ENCODE measurements around the gene MGAT4C.

Gene MGAT4C

GRCh38 chr12:86018361-86018760 is 237.8 kb downstream of the MGAT4C start:
- no peak overlapping the region for H3K4me3 ChIP-seq (ENCODE audit: low read depth, low read length)
- DNase-seq (ENCODE audit: low read depth), result no peak
- no peak for TF ChIP-seq CTCF (IDR thresholded peaks at IDR 0.05; ENCODE audit: control insufficient read depth, extremely low read depth, insufficient read depth)

- no peak overlapping the region for H3K4me3 ChIP-seq (ENCODE audit: low read depth, low read length)
- no peak for DNase-seq (ENCODE audit: low read depth)
These were observed 241.2 kb downstream of the MGAT4C start for GRCh38 chr12:86015026-86015425.

GRCh38 chr12:86006727-86007126 is 249.5 kb downstream of the MGAT4C start:
- DNase-seq (ENCODE audit: low read depth), result no peak
- no peak for TF ChIP-seq CTCF (IDR thresholded peaks at IDR 0.05; ENCODE audit: control insufficient read depth, extremely low read depth, insufficient read depth)
- H3K4me3 ChIP-seq (ENCODE audit: low read depth, low read length), result no peak overlapping the region

More at GRCh38 chr12:86015026-86015425, 241.2 kb downstream of the MGAT4C start:
- no peak for TF ChIP-seq CTCF (IDR thresholded peaks at IDR 0.05; ENCODE audit: control insufficient read depth, extremely low read depth, insufficient read depth)

GRCh38 chr12:85998074-85998473 is 258.1 kb downstream of the MGAT4C start:
- no peak for DNase-seq (ENCODE audit: low read depth)
- H3K4me3 ChIP-seq (ENCODE audit: low read depth, low read length), result no peak overlapping the region
- no peak for TF ChIP-seq CTCF (IDR thresholded peaks at IDR 0.05; ENCODE audit: control insufficient read depth, extremely low read depth, insufficient read depth)

GRCh38 chr12:85996280-85996679 is 259.9 kb downstream of the MGAT4C start:
- TF ChIP-seq CTCF (IDR thresholded peaks at IDR 0.05; ENCODE audit: control insufficient read depth, extremely low read depth, insufficient read depth), result no peak
- no peak overlapping the region for H3K4me3 ChIP-seq (ENCODE audit: low read depth, low read length)
- no peak for DNase-seq (ENCODE audit: low read depth)

GRCh38 chr12:85993746-85994145 is 262.4 kb downstream of the MGAT4C start:
- no peak overlapping the region for H3K4me3 ChIP-seq (ENCODE audit: low read depth, low read length)
- no peak for TF ChIP-seq CTCF (IDR thresholded peaks at IDR 0.05; ENCODE audit: control insufficient read depth, extremely low read depth, insufficient read depth)
- no peak for DNase-seq (ENCODE audit: low read depth)

- peak; percentile 11 for DNase-seq (ENCODE audit: low read depth)
- no peak for TF ChIP-seq CTCF (IDR thresholded peaks at IDR 0.05; ENCODE audit: control insufficient read depth, extremely low read depth, insufficient read depth)
- H3K4me3 ChIP-seq (ENCODE audit: low read depth, low read length), result no peak overlapping the region
These were observed 270.2 kb downstream of the MGAT4C start for GRCh38 chr12:85985996-85986395.
